ENCODE results near the gene S100A10. TPM values are rescaled to one million over a fixed set of nuclear protein-coding genes. Genes with fewer than 3 reads are reported as not detected.

S100A10 gene
- total RNA-seq, 1 experiment from 2014 or later = 160 TPM

DNA sequence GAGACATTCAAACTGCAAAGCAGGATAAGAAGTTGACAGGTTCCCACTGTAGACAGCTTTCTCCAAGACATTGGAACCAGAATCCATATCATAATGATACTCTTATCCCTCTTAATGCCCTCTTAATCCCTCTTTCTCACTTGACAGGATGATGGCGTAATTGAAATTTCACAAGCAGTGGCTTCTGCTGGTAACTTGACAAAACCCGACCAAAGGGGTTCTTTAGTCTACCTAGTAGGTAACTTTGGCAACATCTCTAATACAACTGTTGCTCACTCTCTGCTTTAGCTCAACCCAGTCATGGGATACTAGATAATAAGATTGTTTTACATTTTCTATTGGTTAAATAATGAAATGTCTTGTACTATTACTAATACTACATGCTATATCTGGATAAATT is 34.7 kb downstream of the S100A10 start:
- no CpG with 5 or more reads among the region's 2 CpGs for WGBS (ENCODE audit: extremely low coverage, insufficient read length, low lambda C conversion rate)
- Histone ChIP-seq H2AFZ (ENCODE audit: low read length) (no peak overlapping the region), H3K9me3 (ENCODE audit: control insufficient read depth, low read depth, low read length) (no peaks in the 10 kb centered on the region), H2BK5ac (ENCODE audit: insufficient read length, low read length) (no peak overlapping the region), H3K56ac (ENCODE audit: insufficient read length, low read depth, low read length) (no peak overlapping the region), H3K27ac (ENCODE audit: insufficient read length, low read depth, low read length) (no peak overlapping the region), H3K18ac (ENCODE audit: insufficient read length, low read depth, low read length) (no peak overlapping the region), H3K9ac (ENCODE audit: extremely low read depth, insufficient read length, low read length) (no peak overlapping the region), H2AK5ac (ENCODE audit: insufficient read length, low read length) (no peak overlapping the region), H3T11ph (ENCODE audit: low read length) (no peak overlapping the region), H4K5ac (ENCODE audit: insufficient read length, low read depth, low read length) (no peak overlapping the region), H4K91ac (ENCODE audit: insufficient read length, low read depth, low read length) (no peak overlapping the region), H2BK15ac (ENCODE audit: low read depth, low read length) (no peak overlapping the region), H3K23ac (ENCODE audit: insufficient read length, low read depth, low read length) (no peak overlapping the region), H3K79me2 (ENCODE audit: insufficient read depth, low read length) (no peaks in the 10 kb centered on the region), H3K14ac (ENCODE audit: insufficient read depth, low read length) (no peak overlapping the region), H2BK12ac (ENCODE audit: insufficient read length, low read depth, low read length) (no peak overlapping the region), H3K4ac (ENCODE audit: low read depth, low read length) (no peak overlapping the region), H3K4me1 (ENCODE audit: insufficient read depth, low read length) (no peaks in the 10 kb centered on the region), H4K8ac (replicated peaks; ENCODE audit: insufficient read length, low read depth, low read length) (no peak overlapping the region), H2BK20ac (ENCODE audit: low read depth, low read length, poor library complexity, severe bottlenecking) (no peak overlapping the region), H2BK120ac (ENCODE audit: low read depth, low read length, poor library complexity, severe bottlenecking) (no peak overlapping the region), H3K27me3 (ENCODE audit: insufficient read depth, low read length) (no peaks in the 10 kb centered on the region; the same call in 1 of the 2 replicates), H3K4me2 (ENCODE audit: insufficient read depth, insufficient read length, low read length) (no peak overlapping the region), H3K79me1 (ENCODE audit: insufficient read depth, low read depth, low read length, poor library complexity, severe bottlenecking) (no peaks in the 10 kb centered on the region), H4K20me1 (ENCODE audit: control insufficient read depth, insufficient read depth, insufficient read length) (no peaks in the 10 kb centered on the region), H3K23me2 (ENCODE audit: insufficient read length, low read depth, low read length, poor library complexity, severe bottlenecking) (no peaks in the 10 kb centered on the region)
- Mint-ChIP-seq H3K36me3 (ENCODE audit: insufficient read depth in 1 of 3, low read depth in 3 of 3) (no peaks in the 10 kb centered on the region), H3K9me3 (no peaks in the 10 kb centered on the region), H3K27me3 (ENCODE audit: low read depth) (no peaks in the 10 kb centered on the region), H3K4me1 (no peaks in the 10 kb centered on the region), H3K4me3 (no peak overlapping the region), H3K27ac (no peak overlapping the region)
- DNase-seq = no peak
- TF ChIP-seq, protein P1, sequence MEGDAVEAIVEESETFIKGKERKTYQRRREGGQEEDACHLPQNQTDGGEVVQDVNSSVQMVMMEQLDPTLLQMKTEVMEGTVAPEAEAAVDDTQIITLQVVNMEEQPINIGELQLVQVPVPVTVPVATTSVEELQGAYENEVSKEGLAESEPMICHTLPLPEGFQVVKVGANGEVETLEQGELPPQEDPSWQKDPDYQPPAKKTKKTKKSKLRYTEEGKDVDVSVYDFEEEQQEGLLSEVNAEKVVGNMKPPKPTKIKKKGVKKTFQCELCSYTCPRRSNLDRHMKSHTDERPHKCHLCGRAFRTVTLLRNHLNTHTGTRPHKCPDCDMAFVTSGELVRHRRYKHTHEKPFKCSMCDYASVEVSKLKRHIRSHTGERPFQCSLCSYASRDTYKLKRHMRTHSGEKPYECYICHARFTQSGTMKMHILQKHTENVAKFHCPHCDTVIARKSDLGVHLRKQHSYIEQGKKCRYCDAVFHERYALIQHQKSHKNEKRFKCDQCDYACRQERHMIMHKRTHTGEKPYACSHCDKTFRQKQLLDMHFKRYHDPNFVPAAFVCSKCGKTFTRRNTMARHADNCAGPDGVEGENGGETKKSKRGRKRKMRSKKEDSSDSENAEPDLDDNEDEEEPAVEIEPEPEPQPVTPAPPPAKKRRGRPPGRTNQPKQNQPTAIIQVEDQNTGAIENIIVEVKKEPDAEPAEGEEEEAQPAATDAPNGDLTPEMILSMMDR (conservative IDR thresholded peaks at IDR 0.05) = no peak

Measured in H9 (cell line).